SK-N-SH treated with all-trans-retinoic acid at 6 μM for 48 hours (cell line): ENCODE measurements around the gene COL23A1.

Experiments used
- ISL1 ChIP-seq: fragments of 250-450 bp; sonication (Bioruptor Pico); IDR thresholded peaks from 2 replicates; pipeline ENCODE4 v2.1.2; 2022; ENCODE audit warnings: mild to moderate bottlenecking, moderate library complexity
- PPARA ChIP-seq: fragments of 250-450 bp; sonication (Bioruptor Pico); IDR thresholded peaks from 2 replicates; pipeline ENCODE4 v1.5.0; 2020; ENCODE audit warnings: mild to moderate bottlenecking, borderline replicate concordance
- TCF4 ChIP-seq: fragments of 250-450 bp; sonication (Bioruptor Pico); IDR thresholded peaks from 2 replicates; pipeline ENCODE4 v1.8.0; 2021; ENCODE audit warnings: mild to moderate bottlenecking, moderate library complexity, borderline replicate concordance
- ZFP3 ChIP-seq: fragments of 250-450 bp; sonication (Bioruptor Pico); IDR thresholded peaks from 2 replicates; pipeline ENCODE4 v1.5.0; 2020; ENCODE audit warnings: mild to moderate bottlenecking, moderate library complexity
- ZNF70 ChIP-seq: fragments of 450-650 bp; formaldehyde crosslinking; IDR thresholded peaks from 2 replicates; pipeline ENCODE4 v1.5.0; 2020; ENCODE audit warnings: mild to moderate bottlenecking, moderate library complexity
- TF ChIP-seq, protein P1 (sequence below): fragments of 250-450 bp; sonication (Bioruptor Pico); IDR thresholded peaks from 2 replicates; pipeline ENCODE4 v1.8.0; 2020; ENCODE audit warnings: mild to moderate bottlenecking, moderate library complexity, borderline replicate concordance
- TF ChIP-seq, protein P2 (sequence below): fragments of 250-450 bp; sonication (Bioruptor Pico); IDR thresholded peaks from 2 replicates; pipeline ENCODE4 v1.8.0; 2021; ENCODE audit warnings: low read depth, mild to moderate bottlenecking, moderate library complexity, borderline replicate concordance

DNA sequence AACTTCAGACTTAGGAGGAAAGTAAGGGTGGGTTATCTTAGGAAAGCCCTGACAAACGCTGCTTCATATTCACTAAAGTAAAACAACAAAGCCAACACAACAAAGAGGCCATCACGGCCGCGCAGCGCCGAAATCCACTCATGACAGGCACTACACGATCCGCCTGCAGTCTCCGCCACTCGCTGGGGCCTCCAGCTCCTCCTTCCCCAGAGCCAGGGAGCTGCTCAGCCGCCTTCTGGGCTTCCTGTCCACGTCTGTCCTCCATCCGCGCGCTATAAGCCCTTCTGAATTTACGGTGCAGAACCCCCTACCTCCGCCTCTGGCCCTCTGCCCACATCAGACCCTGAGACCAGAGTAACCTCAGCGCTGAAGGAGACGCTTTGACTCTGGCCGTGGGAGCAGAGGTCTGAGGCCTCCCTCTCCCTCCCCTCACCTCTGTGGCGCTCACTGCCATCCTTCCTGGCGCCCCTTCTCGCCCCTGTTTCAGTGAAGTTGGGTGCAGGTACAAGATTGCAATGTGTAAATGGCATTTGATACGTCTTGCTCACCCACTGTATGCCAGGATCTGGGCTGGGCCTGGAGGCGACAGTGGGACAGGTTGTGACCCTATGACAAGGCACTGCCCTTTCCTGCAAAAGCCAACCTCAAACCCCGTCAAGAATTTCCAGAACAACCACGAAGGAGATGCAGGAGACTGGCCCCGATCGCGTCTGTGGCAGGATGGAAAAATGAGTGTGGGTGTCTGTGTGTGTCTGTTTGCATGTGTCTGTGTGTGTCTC lies 282.7 kb downstream of the COL23A1 start:
- TF ChIP-seq, protein P1, sequence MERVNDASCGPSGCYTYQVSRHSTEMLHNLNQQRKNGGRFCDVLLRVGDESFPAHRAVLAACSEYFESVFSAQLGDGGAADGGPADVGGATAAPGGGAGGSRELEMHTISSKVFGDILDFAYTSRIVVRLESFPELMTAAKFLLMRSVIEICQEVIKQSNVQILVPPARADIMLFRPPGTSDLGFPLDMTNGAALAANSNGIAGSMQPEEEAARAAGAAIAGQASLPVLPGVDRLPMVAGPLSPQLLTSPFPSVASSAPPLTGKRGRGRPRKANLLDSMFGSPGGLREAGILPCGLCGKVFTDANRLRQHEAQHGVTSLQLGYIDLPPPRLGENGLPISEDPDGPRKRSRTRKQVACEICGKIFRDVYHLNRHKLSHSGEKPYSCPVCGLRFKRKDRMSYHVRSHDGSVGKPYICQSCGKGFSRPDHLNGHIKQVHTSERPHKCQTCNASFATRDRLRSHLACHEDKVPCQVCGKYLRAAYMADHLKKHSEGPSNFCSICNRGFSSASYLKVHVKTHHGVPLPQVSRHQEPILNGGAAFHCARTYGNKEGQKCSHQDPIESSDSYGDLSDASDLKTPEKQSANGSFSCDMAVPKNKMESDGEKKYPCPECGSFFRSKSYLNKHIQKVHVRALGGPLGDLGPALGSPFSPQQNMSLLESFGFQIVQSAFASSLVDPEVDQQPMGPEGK (CRISPR knock-in tag) = no peak
- TF ChIP-seq ZFP3 (no peak), ZNF70 (no peak), ISL1 (CRISPR knock-in tag) (no peak), TCF4 (no peak), PPARA (CRISPR knock-in tag) (no peak)
- TF ChIP-seq, protein P2, sequence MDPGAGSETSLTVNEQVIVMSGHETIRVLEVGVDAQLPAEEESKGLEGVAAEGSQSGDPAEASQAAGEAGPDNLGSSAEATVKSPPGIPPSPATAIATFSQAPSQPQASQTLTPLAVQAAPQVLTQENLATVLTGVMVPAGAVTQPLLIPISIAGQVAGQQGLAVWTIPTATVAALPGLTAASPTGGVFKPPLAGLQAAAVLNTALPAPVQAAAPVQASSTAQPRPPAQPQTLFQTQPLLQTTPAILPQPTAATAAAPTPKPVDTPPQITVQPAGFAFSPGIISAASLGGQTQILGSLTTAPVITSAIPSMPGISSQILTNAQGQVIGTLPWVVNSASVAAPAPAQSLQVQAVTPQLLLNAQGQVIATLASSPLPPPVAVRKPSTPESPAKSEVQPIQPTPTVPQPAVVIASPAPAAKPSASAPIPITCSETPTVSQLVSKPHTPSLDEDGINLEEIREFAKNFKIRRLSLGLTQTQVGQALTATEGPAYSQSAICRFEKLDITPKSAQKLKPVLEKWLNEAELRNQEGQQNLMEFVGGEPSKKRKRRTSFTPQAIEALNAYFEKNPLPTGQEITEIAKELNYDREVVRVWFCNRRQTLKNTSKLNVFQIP (CRISPR knock-in tag) = no peak
